NCI-H1092 (cell line): ENCODE results near the gene TDRD12.
"Not testable (repeated sequence)": the region's sequence is repeated elsewhere in the genome, so short reads cannot be mapped to it uniquely, and the experiment has no call there.

Experiments
- DNase-seq: peaks from one replicate; lab custom pipeline; 2025; lab: John Stamatoyannopoulos, UW

Gene TDRD12

GRCh38 chr19:32746631-32747196 lies 27.1 kb downstream of the TDRD12 start:
- DNase-seq: not testable (repeated sequence)

- DNase-seq: no peak
Observed at GRCh38 chr19:32748497-32748896, 28.9 kb downstream of the TDRD12 start.

DNA sequence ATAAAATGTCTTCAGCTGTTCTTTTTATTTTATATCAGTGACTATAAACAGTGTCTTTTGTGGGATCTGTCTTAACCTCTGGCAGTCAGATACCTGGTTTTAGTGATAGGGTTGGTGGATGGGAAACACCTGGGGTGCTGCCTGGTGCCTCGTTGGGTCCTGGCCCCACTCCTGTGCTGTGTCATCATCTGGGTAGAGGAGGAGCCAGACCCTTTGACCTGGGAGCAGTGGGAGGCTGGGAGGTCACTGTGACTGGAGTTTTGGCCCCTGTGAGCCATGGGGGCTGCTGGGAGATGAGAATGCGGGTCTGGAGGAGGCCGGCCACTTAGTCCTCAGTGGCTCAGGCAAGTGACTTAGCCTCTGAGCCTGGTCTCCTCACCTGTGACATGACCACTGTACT lies 29.4 kb downstream of the TDRD12 start:
- DNase-seq: no peak

- DNase-seq: no peak
Observed at GRCh38 chr19:32749361-32749760, 29.8 kb downstream of the TDRD12 start.

DNA sequence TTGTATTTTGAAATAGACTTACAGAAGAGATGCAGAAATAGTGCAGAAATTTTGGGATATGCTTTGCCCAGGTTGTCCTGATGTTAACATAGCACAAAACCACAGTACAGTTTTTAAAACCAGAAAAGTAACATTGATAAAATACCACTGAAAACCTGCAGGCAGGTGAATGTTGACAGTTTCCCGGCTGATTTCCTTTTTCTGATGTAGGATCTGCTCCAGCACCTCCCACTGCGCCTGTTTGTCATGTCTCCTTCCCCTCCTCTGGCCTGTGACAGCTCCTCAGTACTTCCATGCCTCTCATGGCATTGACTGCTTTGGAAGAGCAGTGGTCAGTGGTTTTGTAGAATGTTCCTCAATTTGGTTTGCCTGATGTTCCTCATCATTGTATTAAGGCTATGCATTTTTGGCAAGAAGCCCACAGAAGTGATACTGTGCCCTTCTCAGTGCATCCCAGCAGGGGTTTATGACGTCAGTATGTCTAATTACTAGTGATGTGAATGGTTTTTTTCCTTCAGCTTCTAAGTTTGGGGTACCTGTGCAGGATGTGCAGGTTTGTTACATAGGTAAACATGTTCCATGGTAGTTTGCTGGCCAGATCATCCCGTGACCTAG lies 31.0 kb downstream of the TDRD12 start:
- no peak for DNase-seq

DNA sequence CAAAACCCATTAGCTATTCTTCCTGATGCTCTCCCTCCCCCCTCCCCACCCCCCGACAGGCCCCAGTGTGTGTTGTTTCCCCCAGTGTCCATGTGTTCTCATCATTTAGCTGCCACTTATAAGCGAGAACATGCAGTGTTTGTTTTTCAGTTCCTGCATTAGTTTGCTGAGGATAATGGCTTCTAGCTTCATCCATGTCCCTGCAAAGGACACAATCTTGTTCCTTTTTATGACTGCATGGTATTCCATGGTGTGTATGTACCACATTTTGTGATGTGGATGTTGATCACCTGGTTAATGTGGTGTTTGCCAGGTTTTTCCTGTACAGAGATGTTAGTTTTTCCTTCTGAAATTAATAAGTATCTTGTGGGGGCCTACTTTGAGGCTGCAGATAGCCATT lies 31.5 kb downstream of the TDRD12 start:
- DNase-seq: no peak

GRCh38 chr19:32757189-32757588 lies 37.6 kb downstream of the TDRD12 start:
- no peak for DNase-seq

DNA sequence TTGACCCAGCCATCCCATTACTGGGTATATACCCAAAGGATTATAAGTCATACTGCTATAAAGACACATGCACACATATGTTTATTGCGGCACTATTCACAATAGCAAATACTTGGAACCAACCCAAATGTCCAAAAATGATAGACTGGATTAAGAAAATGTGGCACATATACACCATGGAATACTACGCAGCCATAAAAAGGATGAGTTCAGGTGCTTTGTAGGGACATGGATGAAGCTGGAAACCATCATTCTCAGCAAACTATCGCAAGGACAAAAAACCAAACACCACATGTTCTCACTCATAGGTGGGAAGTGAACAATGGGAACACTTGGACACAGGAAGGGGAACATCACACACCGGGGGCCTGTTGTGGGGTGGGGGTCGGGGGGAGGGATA lies 45.8 kb downstream of the TDRD12 start:
- DNase-seq: not testable (repeated sequence)

- DNase-seq: no peak
Observed at GRCh38 chr19:32767951-32768679, 48.5 kb downstream of the TDRD12 start.

GRCh38 chr19:32771596-32771995 lies 52.0 kb downstream of the TDRD12 start:
- DNase-seq: no peak

DNA sequence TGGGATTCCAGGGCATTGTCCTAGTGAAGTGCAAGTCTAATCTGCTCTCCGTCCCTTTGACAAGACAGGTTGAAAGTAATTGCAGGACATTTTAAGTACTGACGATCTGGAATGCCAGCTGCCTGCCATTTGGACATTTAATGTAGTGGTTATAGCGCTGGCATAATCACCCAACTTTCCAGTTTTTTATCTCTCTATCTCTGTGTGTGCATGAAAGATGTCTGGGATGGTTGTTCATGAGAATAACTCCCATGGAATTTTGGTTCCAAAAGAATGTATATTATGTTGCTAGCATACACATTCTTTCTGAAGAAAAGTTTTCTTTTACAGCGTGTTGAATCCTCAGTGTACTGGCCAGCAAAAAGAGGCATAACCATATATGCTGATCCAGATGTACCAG lies 53.6 kb downstream of the TDRD12 start:
- no peak for DNase-seq

- DNase-seq: no peak
Observed at GRCh38 chr19:32779082-32779481, 59.5 kb downstream of the TDRD12 start.

DNA sequence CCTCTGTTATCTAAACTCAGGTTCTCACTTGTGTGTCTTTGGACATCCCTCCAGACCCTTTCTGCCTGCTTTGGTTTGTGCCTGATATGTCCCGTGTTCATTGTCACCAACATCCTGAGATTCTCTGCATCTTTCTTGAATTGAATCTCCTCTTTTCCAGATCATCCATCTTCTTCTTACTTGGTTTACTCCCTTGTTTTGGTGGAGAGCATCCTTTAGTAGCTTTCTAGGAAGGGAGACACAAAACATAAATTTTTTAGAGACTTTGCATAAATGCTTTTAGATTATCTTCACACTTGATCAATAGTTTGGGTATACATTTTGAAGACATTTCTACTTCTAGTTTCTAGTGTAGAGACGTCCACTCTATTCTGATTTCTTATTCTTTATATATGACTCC lies 61.7 kb downstream of the TDRD12 start:
- no peak for DNase-seq

DNA sequence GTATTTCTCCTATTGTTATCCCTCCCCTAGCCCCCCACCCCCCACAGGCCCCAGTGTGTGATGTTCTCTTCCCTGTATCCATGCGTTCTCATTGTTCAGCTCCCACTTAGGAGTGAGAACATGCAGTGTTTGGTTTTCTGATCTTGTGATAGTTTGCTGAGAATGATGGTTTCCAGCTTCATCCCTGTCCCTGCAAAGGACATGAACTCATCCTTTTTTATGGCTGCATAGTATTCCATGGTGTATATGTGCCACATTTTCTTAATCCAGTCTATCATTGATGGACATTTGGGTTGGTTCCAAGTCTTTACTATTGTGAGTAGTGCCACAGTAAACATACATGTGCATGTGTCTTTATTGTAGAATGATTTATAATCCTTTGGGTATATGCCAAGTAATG lies 62.5 kb downstream of the TDRD12 start:
- not testable (repeated sequence) for DNase-seq

- not testable (repeated sequence) for DNase-seq
Observed at GRCh38 chr19:32787161-32787813, 67.7 kb downstream of the TDRD12 start.

- not testable (repeated sequence) for DNase-seq
Observed at GRCh38 chr19:32787895-32788294, 68.3 kb downstream of the TDRD12 start.

DNA sequence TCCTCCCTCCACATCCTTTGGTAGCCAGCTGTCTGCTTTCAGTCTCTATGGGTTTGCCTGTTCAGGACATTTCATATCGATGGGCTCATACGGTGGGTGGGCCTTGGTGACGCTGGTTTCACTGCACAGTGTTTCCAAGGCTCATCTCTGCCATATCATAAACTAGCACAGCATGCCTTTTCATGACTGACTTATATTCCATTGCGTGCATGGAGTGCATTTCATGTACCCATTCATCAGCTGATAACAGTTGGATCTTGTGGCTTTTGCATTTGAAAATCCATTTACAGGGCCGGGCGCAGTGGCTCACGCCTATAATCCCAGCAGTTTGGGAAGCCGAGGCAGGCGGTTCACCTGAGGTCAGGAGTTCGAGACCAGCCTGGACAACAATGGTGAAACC lies 69.9 kb downstream of the TDRD12 start:
- no peak for DNase-seq

DNA sequence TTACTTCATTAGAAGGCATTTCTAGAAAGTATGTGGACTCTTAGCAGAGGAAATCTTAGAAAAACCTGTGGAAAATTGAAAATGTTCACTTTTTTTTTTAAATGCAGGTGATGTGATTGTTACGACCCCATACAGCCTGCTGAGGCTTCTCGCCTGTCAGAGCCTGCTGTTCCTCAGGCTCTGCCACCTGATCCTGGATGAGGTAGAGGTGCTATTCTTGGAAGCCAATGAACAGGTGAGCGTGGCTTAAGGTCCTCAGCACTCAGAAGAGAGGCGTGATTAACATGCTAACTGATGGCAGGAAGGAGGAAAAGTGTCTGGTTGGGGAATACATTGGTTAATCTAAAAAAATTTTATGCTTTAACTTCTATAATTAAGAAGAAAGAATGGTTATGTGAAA lies 78.6 kb downstream of the TDRD12 start:
- no peak for DNase-seq

- no peak for DNase-seq
Observed at GRCh38 chr19:32800191-32800590, 80.6 kb downstream of the TDRD12 start.

DNA sequence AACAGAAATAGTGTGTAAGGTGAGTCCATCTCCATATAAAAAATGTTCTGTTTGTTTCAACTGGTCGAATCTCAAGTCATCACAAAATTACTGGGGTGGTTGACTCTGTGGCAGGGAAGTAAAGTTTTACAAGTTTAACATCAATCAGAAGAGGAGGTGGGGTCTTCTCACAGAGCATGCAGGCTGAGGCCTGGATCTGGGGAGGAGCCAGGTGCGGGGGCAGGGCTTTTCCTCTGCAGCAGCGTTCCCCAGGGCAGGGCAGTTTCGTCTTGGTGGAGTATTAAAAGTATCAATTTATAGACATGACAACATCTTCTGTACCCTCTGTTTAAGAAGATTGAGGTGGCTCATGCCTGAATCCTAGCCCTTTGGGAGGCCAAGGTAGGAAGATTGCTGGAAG lies 81.2 kb downstream of the TDRD12 start:
- DNase-seq: no peak

DNA sequence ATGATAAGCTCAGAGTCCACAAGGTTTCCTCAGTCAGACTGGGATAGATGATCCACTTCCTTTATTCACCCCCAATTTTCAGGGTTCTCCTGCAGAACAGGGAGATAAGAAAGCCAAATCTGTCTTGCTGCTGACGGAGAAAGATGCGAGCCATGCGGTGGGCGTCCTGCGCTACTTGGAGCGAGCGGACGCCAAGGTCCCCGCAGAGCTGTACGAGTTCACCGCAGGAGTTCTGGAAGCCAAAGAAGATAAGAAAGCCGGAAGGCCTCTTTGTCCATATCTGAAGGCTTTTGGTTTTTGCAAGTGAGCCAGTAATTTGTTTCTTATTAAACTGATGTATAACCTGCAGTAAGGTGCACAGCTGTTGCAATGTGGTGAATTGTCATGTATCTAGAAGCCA lies 83.3 kb downstream of the TDRD12 start:
- no peak for DNase-seq

DNA sequence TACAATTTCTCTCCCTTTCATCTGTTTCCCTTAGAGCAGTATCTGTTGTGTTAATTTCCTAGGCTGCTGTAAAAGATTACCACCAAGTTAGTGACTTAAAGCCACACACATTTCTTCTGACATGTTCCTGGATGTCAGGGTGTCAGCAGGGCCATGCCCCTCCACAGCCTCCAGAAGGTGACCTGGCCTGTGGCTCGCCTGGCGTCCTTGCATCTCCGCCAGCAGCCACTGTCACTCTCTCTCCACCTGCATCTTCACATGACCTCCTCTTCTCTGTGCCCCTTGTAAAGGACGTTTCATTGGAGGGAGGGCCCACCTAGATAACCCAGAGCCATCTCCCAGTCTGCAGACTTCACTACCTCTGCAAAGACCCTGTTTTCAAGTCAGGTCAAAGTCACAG lies 88.7 kb downstream of the TDRD12 start:
- no peak for DNase-seq

DNA sequence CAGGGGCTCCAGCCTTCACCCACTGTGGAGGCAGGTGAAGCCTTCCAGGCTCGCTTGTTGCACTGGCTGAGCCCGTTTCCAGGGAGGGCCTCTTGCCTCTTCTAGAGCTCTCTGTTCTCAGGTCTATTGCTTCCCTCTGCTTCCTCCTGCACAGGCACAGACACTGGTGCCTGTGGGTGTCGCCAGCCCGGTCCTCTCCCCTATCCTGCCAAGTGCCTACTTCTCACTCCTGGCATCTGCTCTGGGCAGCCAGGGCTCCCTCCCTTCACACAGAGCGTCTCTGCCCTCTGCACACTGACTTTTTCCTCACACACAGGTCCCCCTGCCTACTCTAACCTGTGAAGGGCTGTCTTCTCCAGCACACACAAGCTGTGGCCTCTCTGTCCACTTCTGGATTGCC lies 89.7 kb downstream of the TDRD12 start:
- no peak for DNase-seq
